ENCODE measurements around the gene PLEKHF1. TPM values are rescaled to one million over a fixed set of nuclear protein-coding genes. Genes with fewer than 3 reads are reported as not detected.

The PLEKHF1 gene
- total and polyA plus RNA-seq, 7 donors: 1.2 to 34.6 (median 19.4) TPM

DNA sequence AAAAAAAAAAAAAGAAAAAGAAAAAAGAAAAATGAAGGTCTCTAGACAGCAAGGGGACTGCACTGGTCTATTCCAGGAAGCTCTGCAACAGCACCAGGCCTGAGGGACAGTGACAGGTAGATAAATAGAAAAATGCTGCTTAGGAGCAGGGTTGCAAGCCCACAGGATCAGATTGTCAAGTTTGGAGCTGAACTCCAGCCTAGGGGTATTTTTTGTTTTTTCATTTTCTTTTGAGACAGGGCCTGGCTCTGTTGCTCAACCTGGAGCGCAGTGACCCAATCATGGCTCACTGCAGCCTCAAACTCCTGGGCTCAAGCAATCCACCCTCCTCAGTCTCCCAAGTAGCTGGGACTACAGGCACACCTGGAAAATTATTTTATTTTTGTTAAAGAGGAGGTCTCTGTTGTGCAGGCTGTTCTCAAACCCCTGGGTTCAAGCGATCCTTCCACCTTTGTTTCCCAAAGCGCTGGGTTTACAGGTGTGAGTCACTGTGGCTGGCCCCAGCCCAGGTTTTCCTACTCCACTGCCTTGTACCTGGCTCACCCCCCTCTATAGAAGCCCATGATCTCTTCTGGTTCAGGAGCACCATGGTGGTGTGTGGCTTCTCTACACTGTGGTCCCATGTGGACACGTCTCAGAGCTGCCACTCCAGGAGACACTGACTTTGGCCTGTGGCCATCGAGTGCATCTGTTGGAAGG, 35.3 kb upstream of the PLEKHF1 start:
- Histone ChIP-seq H3K36me3 (no peaks in the 10 kb centered on the region), H3K9me3 (no peaks in the 10 kb centered on the region), H3K27ac (no peak overlapping the region), H3K27me3 (no peaks in the 10 kb centered on the region), H3K4me1 (no peaks in the 10 kb centered on the region), H3K4me3 (no peak overlapping the region)
- no peak for TF ChIP-seq POLR2AphosphoS5 (IDR thresholded peaks at IDR 0.05)
- TF ChIP-seq, protein P1, sequence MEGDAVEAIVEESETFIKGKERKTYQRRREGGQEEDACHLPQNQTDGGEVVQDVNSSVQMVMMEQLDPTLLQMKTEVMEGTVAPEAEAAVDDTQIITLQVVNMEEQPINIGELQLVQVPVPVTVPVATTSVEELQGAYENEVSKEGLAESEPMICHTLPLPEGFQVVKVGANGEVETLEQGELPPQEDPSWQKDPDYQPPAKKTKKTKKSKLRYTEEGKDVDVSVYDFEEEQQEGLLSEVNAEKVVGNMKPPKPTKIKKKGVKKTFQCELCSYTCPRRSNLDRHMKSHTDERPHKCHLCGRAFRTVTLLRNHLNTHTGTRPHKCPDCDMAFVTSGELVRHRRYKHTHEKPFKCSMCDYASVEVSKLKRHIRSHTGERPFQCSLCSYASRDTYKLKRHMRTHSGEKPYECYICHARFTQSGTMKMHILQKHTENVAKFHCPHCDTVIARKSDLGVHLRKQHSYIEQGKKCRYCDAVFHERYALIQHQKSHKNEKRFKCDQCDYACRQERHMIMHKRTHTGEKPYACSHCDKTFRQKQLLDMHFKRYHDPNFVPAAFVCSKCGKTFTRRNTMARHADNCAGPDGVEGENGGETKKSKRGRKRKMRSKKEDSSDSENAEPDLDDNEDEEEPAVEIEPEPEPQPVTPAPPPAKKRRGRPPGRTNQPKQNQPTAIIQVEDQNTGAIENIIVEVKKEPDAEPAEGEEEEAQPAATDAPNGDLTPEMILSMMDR (IDR thresholded peaks at IDR 0.05): no peak
- peak; percentile 15 for DNase-seq
- intact Hi-C loops (cut with DNase I): no loop called here
- 83 to 91% methylated on average over 5 of the region's 5 CpGs for WGBS, 2 donors

DNA sequence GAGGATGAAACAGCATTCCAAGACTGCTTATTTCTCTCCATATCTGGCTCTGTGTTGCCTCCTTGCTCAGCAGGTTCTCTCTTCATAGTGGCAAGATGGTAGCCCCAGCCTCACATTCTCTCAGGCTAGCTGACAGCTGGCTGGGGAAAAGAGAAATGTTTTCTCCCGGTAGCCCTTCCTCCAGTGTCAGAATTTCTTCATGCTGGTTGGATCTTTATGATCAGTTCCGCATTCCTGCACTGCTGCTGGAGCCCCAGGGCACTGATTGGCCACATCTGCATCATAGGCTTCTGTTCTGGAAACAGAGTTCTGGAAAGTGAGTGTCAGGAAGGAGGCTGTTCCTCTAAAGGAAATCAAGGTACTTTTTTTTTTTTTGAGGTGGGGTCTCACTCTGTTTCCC, 34.6 kb upstream of the PLEKHF1 start:
- H3K9me3 ChIP-seq: no peaks in the 10 kb centered on the region
- no peak overlapping the region for H3K4me3 ChIP-seq
- H3K4me1 ChIP-seq: no peaks in the 10 kb centered on the region
- no peak overlapping the region for H3K27ac ChIP-seq
- H3K27me3 ChIP-seq: no peaks in the 10 kb centered on the region
- H3K36me3 ChIP-seq: no peaks in the 10 kb centered on the region
- TF ChIP-seq POLR2A (IDR thresholded peaks at IDR 0.05) (no peak), EP300 (IDR thresholded peaks at IDR 0.05) (no peak), POLR2AphosphoS5 (IDR thresholded peaks at IDR 0.05) (no peak)
- TF ChIP-seq, protein P1 (IDR thresholded peaks at IDR 0.05): no peak
- DNase-seq: peak; percentile 9
- intact Hi-C loops (cut with DNase I): no loop called here
- 72 to 73% methylated on average over 2 of the region's 2 CpGs for WGBS, 2 donors

DNA sequence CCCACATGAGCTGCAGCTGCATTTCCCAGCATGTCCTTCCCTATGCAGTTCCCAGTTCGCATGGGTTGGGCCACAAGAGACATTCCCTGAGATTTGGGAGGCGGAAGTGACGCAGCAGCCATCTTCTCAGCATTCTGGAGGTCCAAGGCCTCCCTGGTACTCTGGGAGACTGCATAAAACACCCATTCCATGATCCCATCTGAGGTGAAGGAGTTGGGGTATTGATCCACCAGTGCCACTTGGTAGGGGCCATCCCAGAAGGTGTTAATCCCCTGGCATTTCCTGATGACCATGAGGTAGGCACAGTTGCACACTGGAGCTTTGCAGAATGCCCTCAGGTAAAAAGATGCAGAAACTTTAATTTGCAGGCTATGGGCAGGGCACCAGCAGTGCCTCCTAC, 33.8 kb upstream of the PLEKHF1 start:
- intact Hi-C loops (cut with DNase I): no loop called here
- WGBS, 2 donors: 93 to 94% methylated on average over 3 of the region's 3 CpGs

DNA sequence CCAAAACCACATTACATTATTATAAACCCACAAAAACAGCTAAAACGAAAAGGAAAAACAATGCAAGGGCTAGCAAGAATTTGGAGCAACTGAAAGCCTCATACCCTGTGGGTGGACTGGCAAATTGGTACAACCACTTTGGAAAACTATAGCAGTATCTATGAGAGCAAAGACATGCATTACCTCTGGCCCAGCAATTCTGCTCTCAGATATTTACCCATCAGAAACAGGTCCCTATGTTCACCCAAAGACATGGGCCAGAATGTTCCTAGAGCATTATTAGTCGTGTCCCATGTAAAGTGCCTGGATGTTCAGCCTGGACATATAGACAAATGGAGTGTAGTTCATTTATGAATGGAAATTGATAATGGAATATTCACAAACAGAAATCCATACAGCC, 31.3 kb upstream of the PLEKHF1 start:
- Histone ChIP-seq H3K27ac (no peak overlapping the region), H3K36me3 (no peaks in the 10 kb centered on the region), H3K9me3 (no peaks in the 10 kb centered on the region), H3K4me1 (no peaks in the 10 kb centered on the region), H3K27me3 (no peaks in the 10 kb centered on the region), H3K4me3 (no peak overlapping the region)
- intact Hi-C loops (cut with DNase I): no loop called here
- WGBS, 2 donors: 82% methylated on average over 2 of the region's 2 CpGs
- no peak for DNase-seq
- TF ChIP-seq, protein P1 (IDR thresholded peaks at IDR 0.05): no peak
- TF ChIP-seq EP300 (IDR thresholded peaks at IDR 0.05) (no peak), POLR2A (IDR thresholded peaks at IDR 0.05) (no peak), POLR2AphosphoS5 (IDR thresholded peaks at IDR 0.05) (no peak)

More for the DNA sequence above, 33.8 kb upstream of the PLEKHF1 start:
- Histone ChIP-seq H3K27me3 (no peaks in the 10 kb centered on the region), H3K4me1 (no peaks in the 10 kb centered on the region), H3K4me3 (no peak overlapping the region), H3K36me3 (no peaks in the 10 kb centered on the region), H3K9me3 (no peaks in the 10 kb centered on the region), H3K27ac (no peak overlapping the region)
- DNase-seq: no peak
- TF ChIP-seq, protein P1 (IDR thresholded peaks at IDR 0.05): no peak
- TF ChIP-seq POLR2AphosphoS5 (IDR thresholded peaks at IDR 0.05) (no peak), EP300 (IDR thresholded peaks at IDR 0.05) (no peak), POLR2A (IDR thresholded peaks at IDR 0.05) (no peak)
